H9 (cell line): ENCODE results near the gene ACYP2. TPM values are rescaled to one million over a fixed set of nuclear protein-coding genes. Genes with fewer than 3 reads are reported as not detected.

Source experiments
- DNase-seq: peaks from one replicate; pipeline ENCODE4 v3.0.0-alpha.2; 2017
- H2AFZ ChIP-seq: one replicate; pipeline ENCODE4 v1.6.1; 2013; ENCODE audit warnings: mild to moderate bottlenecking, low read length, control low read depth, moderate library complexity
- H2AK5ac ChIP-seq: 2 replicates; pipeline ENCODE4 v1.6.1; 2013; ENCODE audit warnings: low read length, control low read depth, mixed read lengths; ENCODE audit not compliant: insufficient read length
- H2BK120ac ChIP-seq: one replicate; pipeline ENCODE4 v1.6.1; 2013; ENCODE audit warnings: low read depth, mild to moderate bottlenecking, low read length, control low read depth, inconsistent platforms; ENCODE audit not compliant: poor library complexity, severe bottlenecking
- H2BK12ac ChIP-seq: 2 replicates; pipeline ENCODE4 v1.6.1; 2013; ENCODE audit warnings: low read length, control low read depth, mixed read lengths, low read depth; ENCODE audit not compliant: insufficient read length
- H2BK15ac ChIP-seq: 2 replicates; pipeline ENCODE4 v1.6.1; 2013; ENCODE audit warnings: low read depth, low read length, control low read depth
- H2BK20ac ChIP-seq: one replicate; pipeline ENCODE4 v1.6.1; 2013; ENCODE audit warnings: low read depth, mild to moderate bottlenecking, low read length, control low read depth, inconsistent platforms; ENCODE audit not compliant: poor library complexity, severe bottlenecking
- H2BK5ac ChIP-seq: 2 replicates; pipeline ENCODE4 v1.6.1; 2013; ENCODE audit warnings: low read length, control low read depth, mixed read lengths; ENCODE audit not compliant: insufficient read length
- H3K14ac ChIP-seq: 2 replicates; pipeline ENCODE4 v1.6.1; 2013; ENCODE audit warnings: low read length, control low read depth; ENCODE audit not compliant: insufficient read depth
- H3K18ac ChIP-seq: 2 replicates; pipeline ENCODE4 v1.6.1; 2013; ENCODE audit warnings: low read depth, mild to moderate bottlenecking, mixed read lengths, low read length, control low read depth; ENCODE audit not compliant: insufficient read length
- H3K23ac ChIP-seq: 2 replicates; pipeline ENCODE4 v1.6.1; 2013; ENCODE audit warnings: low read length, control low read depth, mixed read lengths, low read depth; ENCODE audit not compliant: insufficient read length
- H3K23me2 ChIP-seq: 2 replicates; pipeline ENCODE4 v1.6.1; 2013; ENCODE audit warnings: low read depth, mild to moderate bottlenecking, mixed read lengths, low read length, control low read depth; ENCODE audit not compliant: insufficient read length, poor library complexity, severe bottlenecking
- H3K27ac ChIP-seq: 2 replicates; pipeline ENCODE4 v1.5.1; 2013; ENCODE audit warnings: low read length, control low read depth, mixed read lengths, low read depth; ENCODE audit not compliant: insufficient read length
- H3K27me3 ChIP-seq: 2 replicates; pipeline ENCODE4 v1.6.1; 2013; ENCODE audit warnings: low read length, control low read depth, inconsistent platforms; ENCODE audit not compliant: insufficient read depth
- H3K4ac ChIP-seq: 2 replicates; pipeline ENCODE4 v1.6.1; 2013; ENCODE audit warnings: low read depth, mild to moderate bottlenecking, control low read depth, inconsistent platforms, low read length, moderate library complexity
- H3K4me1 ChIP-seq: 2 replicates; pipeline ENCODE4 v1.6.1; 2013; ENCODE audit warnings: low read length, control low read depth, inconsistent platforms; ENCODE audit not compliant: insufficient read depth
- H3K4me2 ChIP-seq: 2 replicates; pipeline ENCODE4 v1.6.1; 2013; ENCODE audit warnings: low read length, control low read depth, mixed read lengths; ENCODE audit not compliant: insufficient read length, insufficient read depth
- H3K56ac ChIP-seq: 2 replicates; pipeline ENCODE4 v1.6.1; 2013; ENCODE audit warnings: low read depth, mild to moderate bottlenecking, mixed read lengths, low read length, control low read depth; ENCODE audit not compliant: insufficient read length
- H3K79me1 ChIP-seq: 2 replicates; pipeline ENCODE4 v1.6.1; 2013; ENCODE audit warnings: low read depth, mild to moderate bottlenecking, moderate library complexity, low read length, control low read depth, inconsistent platforms; ENCODE audit not compliant: insufficient read depth, poor library complexity, severe bottlenecking
- H3K79me2 ChIP-seq: 2 replicates; pipeline ENCODE4 v1.6.1; 2013; ENCODE audit warnings: low read length, control low read depth, inconsistent platforms; ENCODE audit not compliant: insufficient read depth
- H3K9ac ChIP-seq: 2 replicates; pipeline ENCODE4 v1.6.1; 2013; ENCODE audit warnings: low read length, control low read depth, mixed read lengths; ENCODE audit not compliant: insufficient read length; ENCODE audit errors: extremely low read depth
- H3K9me3 ChIP-seq: one replicate; pipeline ENCODE4 v1.6.1; 2013; ENCODE audit warnings: low read depth, low read length, inconsistent platforms; ENCODE audit not compliant: control insufficient read depth
- H3T11ph ChIP-seq: one replicate; pipeline ENCODE4 v1.6.1; 2013; ENCODE audit warnings: mild to moderate bottlenecking, low read length, control low read depth, inconsistent platforms
- H4K20me1 ChIP-seq: one replicate; pipeline ENCODE4 v1.6.1; 2013; ENCODE audit not compliant: control insufficient read depth, insufficient read length, insufficient read depth
- H4K5ac ChIP-seq: 2 replicates; pipeline ENCODE4 v1.6.1; 2013; ENCODE audit warnings: low read depth, mild to moderate bottlenecking, mixed read lengths, low read length, control low read depth; ENCODE audit not compliant: insufficient read length
- H4K8ac ChIP-seq: replicated peaks from 2 replicates; pipeline ENCODE4 v1.6.1; 2013; ENCODE audit warnings: low read length, control low read depth, mixed read lengths, low read depth; ENCODE audit not compliant: insufficient read length
- H4K91ac ChIP-seq: 2 replicates; pipeline ENCODE4 v1.6.1; 2013; ENCODE audit warnings: low read depth, mild to moderate bottlenecking, moderate library complexity, mixed read lengths, low read length, control low read depth; ENCODE audit not compliant: insufficient read length
- H3K27ac Mint-ChIP-seq, 3 experiments: 2 replicates in 2 of 3; 3 replicates in 1 of 3; pipeline ENCODE4 v1.8.0; 2020 to 2021; ENCODE audit warnings: mixed read lengths in 3 of 3, mild to moderate bottlenecking in 1 of 3, moderate library complexity in 1 of 3
- H3K27me3 Mint-ChIP-seq: 2 replicates; pipeline ENCODE4 v1.8.0; 2021; ENCODE audit warnings: low read depth, mild to moderate bottlenecking, moderate library complexity, mixed read lengths
- H3K36me3 Mint-ChIP-seq, 3 experiments: 2 replicates in 2 of 3; 3 replicates in 1 of 3; pipeline ENCODE4 v1.8.0; 2020 to 2021; ENCODE audit warnings: low read depth in 3 of 3, mixed read lengths in 3 of 3; ENCODE audit not compliant: insufficient read depth in 1 of 3
- H3K4me1 Mint-ChIP-seq, 2 experiments: 2 replicates each; pipeline ENCODE4 v1.8.0; 2020; ENCODE audit warnings: mixed read lengths in 2 of 2
- H3K4me3 Mint-ChIP-seq, 2 experiments: 2 replicates in 1 of 2; 3 replicates in 1 of 2; pipeline ENCODE4 v1.8.0; 2020 to 2021; ENCODE audit warnings: mild to moderate bottlenecking in 2 of 2, mixed read lengths in 2 of 2, moderate library complexity in 1 of 2
- H3K9me3 Mint-ChIP-seq, 2 experiments: 2 replicates in 1 of 2; 3 replicates in 1 of 2; pipeline ENCODE4 v1.8.0; 2020; ENCODE audit warnings: mild to moderate bottlenecking in 2 of 2, mixed read lengths in 2 of 2, moderate library complexity in 1 of 2
- CTCF ChIP-seq: fragments of 200-600 bp; sonication (generic); conservative IDR thresholded peaks from 3 replicates; pipeline ENCODE4 v1.8.0; 2021; ENCODE audit warnings: antibody characterized with exemption, mild to moderate bottlenecking
- total RNA-seq: library from RNA; stranded (reverse); gene quantifications from 2 replicates; pipeline ENCODE4 v1.2.1, GENCODE V29; 2021

The ACYP2 gene
- total RNA-seq, 1 experiment from 2014 or later = 3.2 TPM

GRCh38 chr2:54249629-54250028 is 134.2 kb downstream of the ACYP2 start:
- H3K27ac Mint-ChIP-seq = no peak overlapping the region

More at GRCh38 chr2:54249629-54250028, 134.2 kb downstream of the ACYP2 start:
- no peak overlapping the region for H2BK5ac ChIP-seq
- no peak overlapping the region for H3K4ac ChIP-seq
- no peak overlapping the region for H2BK20ac ChIP-seq
- Mint-ChIP-seq H3K27me3 (peaks cover 6% of the 10 kb centered on the region), H3K9me3 (peaks cover 0 to 2% of the 10 kb centered on the region in 2 experiments; a peak in 1 of 5 replicates), H3K4me3 (no peak overlapping the region), H3K36me3 (no peaks in the 10 kb centered on the region), H3K4me1 (peaks cover 4 to 8% of the 10 kb centered on the region in 2 experiments)
- no peak overlapping the region for H2BK15ac ChIP-seq
- H3K14ac ChIP-seq = no peak overlapping the region
- no peak for TF ChIP-seq CTCF
- H3K23me2 ChIP-seq = no peaks in the 10 kb centered on the region
- H4K5ac ChIP-seq = no peak overlapping the region
- no peak overlapping the region for H2AK5ac ChIP-seq
- no peak overlapping the region for H3K18ac ChIP-seq
- no peaks in the 10 kb centered on the region for H3K79me2 ChIP-seq
- no peak overlapping the region for H2BK12ac ChIP-seq
- H3K79me1 ChIP-seq = no peaks in the 10 kb centered on the region
- H3K4me2 ChIP-seq = no peak overlapping the region
- H2BK120ac ChIP-seq = no peak overlapping the region
- no peak overlapping the region for H3K9ac ChIP-seq
- no peak overlapping the region for H2AFZ ChIP-seq
- no peak overlapping the region for H4K91ac ChIP-seq
- H3K4me1 ChIP-seq = no peaks in the 10 kb centered on the region
- no peak overlapping the region for H3T11ph ChIP-seq
- DNase-seq = no peak
- H4K20me1 ChIP-seq = no peaks in the 10 kb centered on the region
- no peaks in the 10 kb centered on the region for H3K27me3 ChIP-seq
- no peak overlapping the region for H3K23ac ChIP-seq
- no peak overlapping the region for H3K56ac ChIP-seq
- H4K8ac ChIP-seq = no peak overlapping the region
- no peaks in the 10 kb centered on the region for H3K9me3 ChIP-seq
- no peak overlapping the region for H3K27ac ChIP-seq
